Measurements from ENCODE around the gene GNB2.

The GNB2 gene

GRCh38 chr7:100673942-100674410 lies 436 bp downstream of the GNB2 start:
- Histone ChIP-seq H2BK12ac (ENCODE audit: low read length in 2 of 2) (peak overlapping the region in 1 of 2 experiments; percentile 17), H3K23ac (ENCODE audit: low read length in 2 of 2) (peak overlapping the region in 1 of 2 experiments; percentile 85), H3K4me3 (ENCODE audit: insufficient read depth in 1 of 2, low read depth in 1 of 2, low read length in 2 of 2) (peak overlapping the region; percentile 82 to 89), H3K4me1 (ENCODE audit: control insufficient read depth, insufficient read depth, low read depth, low read length) (peaks cover 10% of the 10 kb centered on the region), H3K9ac (ENCODE audit: low read length) (peak overlapping the region; percentile 96), H3K79me1 (replicated peaks; ENCODE audit: low read length, poor library complexity, severe bottlenecking) (peaks cover 11% of the 10 kb centered on the region), H2BK5ac (ENCODE audit: low read depth, low read length, poor library complexity, severe bottlenecking) (peak overlapping the region; percentile 91), H4K91ac (ENCODE audit: low read length) (peak overlapping the region; percentile 95), H3K18ac (ENCODE audit: low read depth in 1 of 2, low read length in 2 of 2) (peak overlapping the region; percentile 85 to 93), H3K27ac (ENCODE audit: low read length, poor library complexity, severe bottlenecking) (peak overlapping the region; percentile 81), H3K36me3 (ENCODE audit: control insufficient read depth in 1 of 2, insufficient read depth in 2 of 2, low read depth in 1 of 2, low read length in 2 of 2) (peaks cover 26 to 28% of the 10 kb centered on the region in 2 experiments), H2AK5ac (ENCODE audit: low read length, severe bottlenecking) (no peak overlapping the region), H4K8ac (ENCODE audit: low read length) (peak overlapping the region; percentile 87), H3K4me2 (ENCODE audit: low read length, poor library complexity, severe bottlenecking) (peak overlapping the region; percentile 84), H3K14ac (ENCODE audit: low read length in 2 of 2) (peak overlapping the region; percentile 82 to 95), H2BK15ac (ENCODE audit: low read depth, poor library complexity, severe bottlenecking) (peak overlapping the region; percentile 60), H3K27me3 (ENCODE audit: control insufficient read depth in 1 of 2, insufficient read depth in 1 of 2, low read length in 2 of 2) (no peaks in the 10 kb centered on the region), H3K9me3 (ENCODE audit: control insufficient read depth, low read length) (no peaks in the 10 kb centered on the region), H2BK120ac (ENCODE audit: low read depth, low read length) (peak overlapping the region; percentile 96), H2AFZ (ENCODE audit: low read depth, low read length) (no peak overlapping the region), H3K4ac (ENCODE audit: low read depth in 1 of 2, low read length in 2 of 2) (peak overlapping the region; percentile 95)
- no peak for DNase-seq
- 0% methylated on average over 30 of the region's 34 CpGs for WGBS

GRCh38 chr7:100674411-100675104 lies 1.0 kb downstream of the GNB2 start:
- H2BK12ac ChIP-seq (ENCODE audit: low read length in 2 of 2), result peak overlapping the region in 1 of 2 experiments; percentile 75
- H3K27me3 ChIP-seq (ENCODE audit: control insufficient read depth in 1 of 2, insufficient read depth in 1 of 2, low read length in 2 of 2), result no peaks in the 10 kb centered on the region
- peak overlapping the region; percentile 81 for H4K91ac ChIP-seq (ENCODE audit: low read length)
- peak overlapping the region; percentile 96 for H2BK120ac ChIP-seq (ENCODE audit: low read depth, low read length)
- H3K4me2 ChIP-seq (ENCODE audit: low read length, poor library complexity, severe bottlenecking), result peak overlapping the region; percentile 84
- under 1% methylated on average over 40 of the region's 43 CpGs for WGBS
- peak overlapping the region; percentile 49 for H2BK5ac ChIP-seq (ENCODE audit: low read depth, low read length, poor library complexity, severe bottlenecking)
- H3K4ac ChIP-seq (ENCODE audit: low read depth in 1 of 2, low read length in 2 of 2), result peak overlapping the region; percentile 78 to 89
- peak overlapping the region; percentile 71 to 85 for H3K18ac ChIP-seq (ENCODE audit: low read depth in 1 of 2, low read length in 2 of 2)
- no peaks in the 10 kb centered on the region for H3K9me3 ChIP-seq (ENCODE audit: control insufficient read depth, low read length)
- H3K36me3 ChIP-seq (ENCODE audit: control insufficient read depth in 1 of 2, insufficient read depth in 2 of 2, low read depth in 1 of 2, low read length in 2 of 2), result peaks cover 30 to 33% of the 10 kb centered on the region in 2 experiments
- peak overlapping the region; percentile 30 to 82 for H3K14ac ChIP-seq (ENCODE audit: low read length in 2 of 2)
- H3K79me1 ChIP-seq (replicated peaks; ENCODE audit: low read length, poor library complexity, severe bottlenecking), result peaks cover 16% of the 10 kb centered on the region
- H3K9ac ChIP-seq (ENCODE audit: low read length), result peak overlapping the region; percentile 96
- peak overlapping the region; percentile 37 for H3K27ac ChIP-seq (ENCODE audit: low read length, poor library complexity, severe bottlenecking)
- H2AFZ ChIP-seq (ENCODE audit: low read depth, low read length), result no peak overlapping the region
- DNase-seq, result peak; percentile 34
- peak overlapping the region; percentile 3 for H4K8ac ChIP-seq (ENCODE audit: low read length)
- H3K4me3 ChIP-seq (ENCODE audit: insufficient read depth in 1 of 2, low read depth in 1 of 2, low read length in 2 of 2), result peak overlapping the region; percentile 82 to 89
- peak overlapping the region in 1 of 2 experiments; percentile 85 for H3K23ac ChIP-seq (ENCODE audit: low read length in 2 of 2)
- H2BK15ac ChIP-seq (ENCODE audit: low read depth, poor library complexity, severe bottlenecking), result no peak overlapping the region
- peaks cover 10% of the 10 kb centered on the region for H3K4me1 ChIP-seq (ENCODE audit: control insufficient read depth, insufficient read depth, low read depth, low read length)
- no peak overlapping the region for H2AK5ac ChIP-seq (ENCODE audit: low read length, severe bottlenecking)

- H3K79me1 ChIP-seq (replicated peaks; ENCODE audit: low read length, poor library complexity, severe bottlenecking), result peaks cover 20% of the 10 kb centered on the region
- no peak overlapping the region for H2AK5ac ChIP-seq (ENCODE audit: low read length, severe bottlenecking)
- H3K4me2 ChIP-seq (ENCODE audit: low read length, poor library complexity, severe bottlenecking), result peak overlapping the region; percentile 84
- peak overlapping the region; percentile 82 to 89 for H3K4me3 ChIP-seq (ENCODE audit: insufficient read depth in 1 of 2, low read depth in 1 of 2, low read length in 2 of 2)
- H3K18ac ChIP-seq (ENCODE audit: low read depth in 1 of 2, low read length in 2 of 2), result peak overlapping the region in 1 of 2 experiments; percentile 85
- DNase-seq, result no peak
- no peak overlapping the region for H3K14ac ChIP-seq (ENCODE audit: low read length in 2 of 2)
- peaks cover 34 to 39% of the 10 kb centered on the region in 2 experiments for H3K36me3 ChIP-seq (ENCODE audit: control insufficient read depth in 1 of 2, insufficient read depth in 2 of 2, low read depth in 1 of 2, low read length in 2 of 2)
- peak overlapping the region; percentile 96 for H3K9ac ChIP-seq (ENCODE audit: low read length)
- no peak overlapping the region for H2BK5ac ChIP-seq (ENCODE audit: low read depth, low read length, poor library complexity, severe bottlenecking)
- no peak overlapping the region for H2BK15ac ChIP-seq (ENCODE audit: low read depth, poor library complexity, severe bottlenecking)
- H2BK120ac ChIP-seq (ENCODE audit: low read depth, low read length), result no peak overlapping the region
- H4K8ac ChIP-seq (ENCODE audit: low read length), result no peak overlapping the region
- H3K27ac ChIP-seq (ENCODE audit: low read length, poor library complexity, severe bottlenecking), result no peak overlapping the region
- H3K9me3 ChIP-seq (ENCODE audit: control insufficient read depth, low read length), result no peaks in the 10 kb centered on the region
- H3K27me3 ChIP-seq (ENCODE audit: control insufficient read depth in 1 of 2, insufficient read depth in 1 of 2, low read length in 2 of 2), result no peaks in the 10 kb centered on the region
- peak overlapping the region in 1 of 2 experiments; percentile 89 for H3K4ac ChIP-seq (ENCODE audit: low read depth in 1 of 2, low read length in 2 of 2)
- peak overlapping the region in 1 of 2 experiments; percentile 68 for H3K23ac ChIP-seq (ENCODE audit: low read length in 2 of 2)
- H3K4me1 ChIP-seq (ENCODE audit: control insufficient read depth, insufficient read depth, low read depth, low read length), result peaks cover 10% of the 10 kb centered on the region
- no peak overlapping the region for H4K91ac ChIP-seq (ENCODE audit: low read length)
- no peak overlapping the region for H2BK12ac ChIP-seq (ENCODE audit: low read length in 2 of 2)
- H2AFZ ChIP-seq (ENCODE audit: low read depth, low read length), result no peak overlapping the region
- WGBS, result under 1% methylated on average over 41 of the region's 46 CpGs
Observed at GRCh38 chr7:100675105-100675451, 1.5 kb downstream of the GNB2 start.

GRCh38 chr7:100675581-100676350 lies 2.2 kb downstream of the GNB2 start:
- Histone ChIP-seq H3K4me1 (ENCODE audit: control insufficient read depth, insufficient read depth, low read depth, low read length) (peaks cover 11% of the 10 kb centered on the region), H2AK5ac (ENCODE audit: low read length, severe bottlenecking) (no peak overlapping the region), H3K23ac (ENCODE audit: low read length in 2 of 2) (no peak overlapping the region), H3K4me3 (ENCODE audit: insufficient read depth in 1 of 2, low read depth in 1 of 2, low read length in 2 of 2) (peak overlapping the region; percentile 82 to 89), H2BK12ac (ENCODE audit: low read length in 2 of 2) (peak overlapping the region in 1 of 2 experiments; percentile 35), H2BK15ac (ENCODE audit: low read depth, poor library complexity, severe bottlenecking) (no peak overlapping the region), H3K4ac (ENCODE audit: low read depth in 1 of 2, low read length in 2 of 2) (peak overlapping the region; percentile 32 to 41), H4K8ac (ENCODE audit: low read length) (no peak overlapping the region), H3K14ac (ENCODE audit: low read length in 2 of 2) (no peak overlapping the region), H2BK5ac (ENCODE audit: low read depth, low read length, poor library complexity, severe bottlenecking) (no peak overlapping the region), H3K18ac (ENCODE audit: low read depth in 1 of 2, low read length in 2 of 2) (peak overlapping the region in 1 of 2 experiments; percentile 68), H3K27me3 (ENCODE audit: control insufficient read depth in 1 of 2, insufficient read depth in 1 of 2, low read length in 2 of 2) (no peaks in the 10 kb centered on the region), H2AFZ (ENCODE audit: low read depth, low read length) (no peak overlapping the region), H4K91ac (ENCODE audit: low read length) (peak overlapping the region; percentile 36), H3K9ac (ENCODE audit: low read length) (peak overlapping the region; percentile 96), H2BK120ac (ENCODE audit: low read depth, low read length) (no peak overlapping the region), H3K36me3 (ENCODE audit: control insufficient read depth in 1 of 2, insufficient read depth in 2 of 2, low read depth in 1 of 2, low read length in 2 of 2) (peaks cover 38 to 46% of the 10 kb centered on the region in 2 experiments), H3K79me1 (replicated peaks; ENCODE audit: low read length, poor library complexity, severe bottlenecking) (peaks cover 20% of the 10 kb centered on the region), H3K4me2 (ENCODE audit: low read length, poor library complexity, severe bottlenecking) (peak overlapping the region; percentile 84), H3K9me3 (ENCODE audit: control insufficient read depth, low read length) (no peaks in the 10 kb centered on the region), H3K27ac (ENCODE audit: low read length, poor library complexity, severe bottlenecking) (peak overlapping the region; percentile 6)
- 14% methylated on average over 24 of the region's 59 CpGs for WGBS
- DNase-seq, result peak; percentile 79

Measured in mesenchymal stem cell (in vitro differentiated cells and primary cell).